Liver (tissue), 9 donors: ENCODE measurements around the gene HGFAC. TPM values are rescaled to one million over a fixed set of nuclear protein-coding genes. Genes with fewer than 3 reads are reported as not detected.
A peak's percentile ranks its signal among the peaks of the same experiment; 100 is the strongest.

Source experiments
- DNase-seq: peaks from one replicate; pipeline ENCODE4 v3.0.0-alpha.2; 2017; ENCODE audit warnings: low spot score
- H3K27ac ChIP-seq, 2 donors: one replicate each; pipeline ENCODE4 v1.7.0; 2013; ENCODE audit warnings: inconsistent platforms in 2 of 2, low read length in 2 of 2, control low read depth in 1 of 2, low read depth in 1 of 2, mild to moderate bottlenecking in 1 of 2
- H3K27me3 ChIP-seq, 4 donors: one replicate each; pipeline versions ENCODE4 v1.6.1 to v1.7.0; 2013; ENCODE audit warnings: low read length in 3 of 4, inconsistent platforms in 1 of 4, mild to moderate bottlenecking in 1 of 4, moderate library complexity in 1 of 4; ENCODE audit not compliant: control insufficient read depth in 4 of 4, insufficient read depth in 4 of 4
- H3K36me3 ChIP-seq, 4 donors: one replicate each; pipeline versions ENCODE4 v1.6.1 to v1.7.0; 2013; ENCODE audit warnings: low read length in 3 of 4, mild to moderate bottlenecking in 3 of 4, low read depth in 1 of 4, moderate library complexity in 1 of 4; ENCODE audit not compliant: control insufficient read depth in 4 of 4, insufficient read depth in 3 of 4
- H3K4me1 ChIP-seq, 4 donors: one replicate each; pipeline versions ENCODE4 v1.6.1 to v1.7.0; 2013; ENCODE audit warnings: low read length in 3 of 4, mild to moderate bottlenecking in 3 of 4, moderate library complexity in 1 of 4; ENCODE audit not compliant: control insufficient read depth in 4 of 4, insufficient read depth in 4 of 4
- H3K4me3 ChIP-seq, 3 donors: one replicate each; pipeline versions ENCODE4 v1.6.1 to v1.7.0; 2013; ENCODE audit warnings: low read length in 3 of 3, control low read depth in 1 of 3, low read depth in 1 of 3, mild to moderate bottlenecking in 1 of 3
- H3K9ac ChIP-seq, 2 donors: one replicate each; pipeline ENCODE4 v1.7.0; 2013; ENCODE audit warnings: low read length in 2 of 2, mild to moderate bottlenecking in 2 of 2, moderate library complexity in 2 of 2, control low read depth in 1 of 2, low read depth in 1 of 2
- H3K9me3 ChIP-seq, 4 donors: one replicate each; pipeline versions ENCODE4 v1.6.1 to v1.7.0; 2013; ENCODE audit warnings: low read length in 3 of 4; ENCODE audit not compliant: control insufficient read depth in 4 of 4
- EGR1 ChIP-seq, 2 donors: IDR thresholded peaks; 2 replicates each; pipeline ENCODE4 v1.6.1; 2016 to 2018; ENCODE audit warnings: antibody characterized with exemption in 2 of 2, low read depth in 2 of 2
- FOXA2 ChIP-seq: IDR thresholded peaks from 2 replicates; pipeline ENCODE4 v1.6.1; 2016; ENCODE audit warnings: antibody characterized with exemption
- GABPA ChIP-seq, 2 donors: IDR thresholded peaks in 1 of 2; conservative IDR thresholded peaks in 1 of 2; 2 replicates each; pipeline ENCODE4 v1.6.1; 2016; ENCODE audit warnings: antibody characterized with exemption in 2 of 2, mild to moderate bottlenecking in 1 of 2, moderate library complexity in 1 of 2
- HNF4A ChIP-seq, 2 donors: conservative IDR thresholded peaks; 2 replicates each; pipeline ENCODE4 v1.6.1; 2016; ENCODE audit warnings: antibody characterized with exemption in 2 of 2, mild to moderate bottlenecking in 2 of 2
- HNF4G ChIP-seq: IDR thresholded peaks from 2 replicates; pipeline ENCODE4 v1.6.1; 2016; ENCODE audit warnings: antibody characterized with exemption
- JUND ChIP-seq, 2 donors: IDR thresholded peaks; 2 replicates each; pipeline ENCODE4 v1.6.1; 2016; ENCODE audit warnings: antibody characterized with exemption in 2 of 2
- RAD21 ChIP-seq, 2 donors: IDR thresholded peaks; 2 replicates each; pipeline ENCODE4 v1.6.1; 2016; ENCODE audit warnings: antibody characterized with exemption in 2 of 2, mild to moderate bottlenecking in 2 of 2
- RXRA ChIP-seq, 2 donors: IDR thresholded peaks; 2 replicates each; pipeline ENCODE4 v1.6.1; 2017 to 2018; ENCODE audit warnings: antibody characterized with exemption in 2 of 2, mild to moderate bottlenecking in 1 of 2
- SP1 ChIP-seq: IDR thresholded peaks from 2 replicates; pipeline ENCODE4 v1.6.1; 2018; ENCODE audit warnings: antibody characterized with exemption, mild to moderate bottlenecking
- TAF1 ChIP-seq: conservative IDR thresholded peaks from 2 replicates; pipeline ENCODE4 v1.6.1; 2016; ENCODE audit warnings: antibody characterized with exemption, mild to moderate bottlenecking
- YY1 ChIP-seq: IDR thresholded peaks from 2 replicates; pipeline ENCODE4 v1.6.1; 2016; ENCODE audit warnings: antibody characterized with exemption, mild to moderate bottlenecking
- WGBS: extraction: QIAGEN DNeasy Blood & Tissue Kit; methylation state at CpG from one replicate; pipeline ENCODE4 v1.1.7; 2013; 5-methylcytosine and 5-hydroxymethylcytosine counted together
- polyA plus RNA-seq, 2 donors: library from polyadenylated mRNA; stranded (reverse) in 1 of 2; unstranded in 1 of 2; fragments of 200-250 nt in 1 of 2; fragments of >200 nt in 1 of 2; fragmentation: Nextera tagmentation in 1 of 2; extraction: Ambion mirVana in 1 of 2; gene quantifications; one replicate each; pipeline versions ENCODE4 v1.2.1 to v1.2.3, GENCODE V29; 2013 to 2015
- total RNA-seq, 2 donors: library from RNA; depleted of rRNA; stranded (reverse); fragments of >200 nt; gene quantifications; one replicate each; pipeline ENCODE4 v1.2.3, GENCODE V29; 2014
- TF ChIP-seq, protein P1 (sequence below): IDR thresholded peaks from 2 replicates; pipeline ENCODE4 v1.6.1; 2016; ENCODE audit warnings: antibody characterized with exemption, mild to moderate bottlenecking
- TF ChIP-seq, protein P2 (sequence below): fragments of 150-350 bp; IDR thresholded peaks from 2 replicates; pipeline ENCODE4 v1.5.1; 2017; ENCODE audit warnings: improper control_type of control experiment, low read depth, low read length; ENCODE audit not compliant: missing input control
- TF ChIP-seq, protein P3 (sequence below): IDR thresholded peaks from 2 replicates; pipeline ENCODE4 v1.6.1; 2016; ENCODE audit warnings: antibody characterized with exemption
- TF ChIP-seq, protein P4 (sequence below): IDR thresholded peaks from 2 replicates; pipeline ENCODE4 v1.6.1; 2016; ENCODE audit warnings: antibody characterized with exemption
- TF ChIP-seq, protein P5 (sequence below): IDR thresholded peaks from 2 replicates; pipeline ENCODE4 v1.6.1; 2016; ENCODE audit warnings: antibody characterized with exemption
- donor health status: healthy.
- donor health status: healthy.
- donor health status: healthy.
- donor health status: healthy.
- donor health status: healthy.

Gene HGFAC
- total and polyA plus RNA-seq, 4 donors, result 23.3 to 133 (median 82.7) TPM

DNA sequence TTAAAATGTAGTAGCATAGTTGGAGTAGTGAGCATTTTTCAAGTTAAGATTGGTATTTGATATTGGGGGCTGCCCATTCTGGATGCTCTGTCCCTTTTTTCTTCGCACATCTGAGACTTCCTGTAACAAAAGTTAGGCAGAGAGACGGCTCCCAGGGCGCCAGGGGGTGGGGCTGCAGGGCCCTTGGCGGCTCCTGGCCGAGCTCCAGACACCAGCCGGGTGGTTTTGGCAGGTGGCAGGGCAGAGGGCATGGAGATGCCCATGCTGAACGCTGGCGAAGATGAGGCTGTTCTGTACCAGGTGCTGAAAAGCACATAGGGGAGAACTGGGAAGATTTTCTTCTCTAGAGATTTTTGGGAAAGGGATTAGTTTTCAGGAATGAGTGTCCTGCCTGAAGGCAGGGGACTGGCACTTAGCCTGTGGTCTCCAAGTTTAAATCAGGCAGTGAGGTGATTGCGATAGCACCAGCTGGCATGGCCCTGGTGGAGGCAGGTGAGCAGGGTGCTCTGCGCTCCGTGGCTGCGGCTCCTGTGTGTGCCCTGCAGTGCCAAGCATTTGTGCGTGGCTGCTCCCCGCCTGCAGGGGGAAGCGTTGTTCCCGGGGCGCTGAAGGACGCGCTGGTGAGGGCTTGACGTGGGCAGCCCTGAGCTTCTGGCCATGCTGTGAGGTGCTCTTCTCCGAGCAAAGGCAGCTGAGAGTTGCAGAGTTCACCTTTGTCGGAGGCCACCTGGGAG, 23.6 kb upstream of the HGFAC start:
- H3K36me3 ChIP-seq, result peaks cover 12 to 46% (median 16%) of the 10 kb centered on the region in 4 donors

DNA sequence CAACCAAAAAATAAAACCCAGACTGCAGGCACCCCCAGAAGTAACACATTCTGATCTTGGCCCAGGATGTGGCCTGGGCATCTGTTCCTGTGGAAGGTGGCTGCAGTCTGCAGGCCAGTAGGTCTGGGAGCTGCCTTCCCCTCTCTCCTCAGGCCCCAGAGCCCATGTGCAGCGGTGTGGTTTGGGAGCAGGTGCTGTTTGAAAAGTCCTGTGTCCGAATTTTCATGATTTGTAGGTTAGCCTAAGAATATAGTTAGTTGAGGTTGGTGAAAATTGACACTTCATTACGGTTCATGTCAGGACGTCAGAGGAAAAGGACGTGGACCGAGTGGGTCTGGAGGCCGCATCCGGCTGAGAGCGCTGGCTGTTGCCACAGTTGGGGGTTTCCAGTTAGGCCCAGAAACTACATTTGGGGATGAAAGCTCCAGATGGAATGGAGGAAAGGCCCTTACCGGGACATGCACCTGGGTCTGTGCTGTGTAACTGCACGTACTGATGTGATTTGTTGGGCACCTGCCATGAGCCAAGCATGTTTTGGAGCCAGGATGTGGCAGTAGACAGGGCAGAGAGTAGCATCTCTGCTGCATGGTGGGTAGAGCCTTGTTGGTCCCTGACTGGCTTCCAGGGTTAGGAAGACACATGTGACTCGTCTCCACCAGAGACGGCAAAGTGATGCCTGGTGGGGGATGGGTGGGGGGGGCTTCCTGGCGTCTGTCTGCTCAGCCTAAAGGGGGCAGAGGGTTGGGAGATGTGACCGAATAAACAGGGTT, 21.7 kb upstream of the HGFAC start:
- Histone ChIP-seq H3K9me3 (no peaks in the 10 kb centered on the region), H3K36me3 (peaks cover 16 to 63% (median 18%) of the 10 kb centered on the region in 4 donors), H3K9ac (no peak overlapping the region), H3K27ac (no peak overlapping the region), H3K27me3 (no peaks in the 10 kb centered on the region), H3K4me1 (peaks cover 0 to 11% (median 5%) of the 10 kb centered on the region in 4 donors), H3K4me3 (no peak overlapping the region)
- DNase-seq, result no peak
- WGBS, result 91% methylated on average over 15 of the region's 15 CpGs
- TF ChIP-seq TAF1 (no peak), SP1 (no peak), HNF4A (conservative IDR thresholded peaks at IDR 0.05) (no peak), JUND (IDR thresholded peaks at IDR 0.05) (no peak), HNF4G (no peak), GABPA (IDR thresholded peaks at IDR 0.05 in 1 of 2, conservative IDR thresholded peaks at IDR 0.05 in 1 of 2) (no peak)

More for the DNA sequence above, 23.6 kb upstream of the HGFAC start:
- no peaks in the 10 kb centered on the region for H3K9me3 ChIP-seq
- H3K4me3 ChIP-seq, result no peak overlapping the region
- no peak for DNase-seq
- no peak for TF ChIP-seq HNF4G
- TF ChIP-seq, protein P1, sequence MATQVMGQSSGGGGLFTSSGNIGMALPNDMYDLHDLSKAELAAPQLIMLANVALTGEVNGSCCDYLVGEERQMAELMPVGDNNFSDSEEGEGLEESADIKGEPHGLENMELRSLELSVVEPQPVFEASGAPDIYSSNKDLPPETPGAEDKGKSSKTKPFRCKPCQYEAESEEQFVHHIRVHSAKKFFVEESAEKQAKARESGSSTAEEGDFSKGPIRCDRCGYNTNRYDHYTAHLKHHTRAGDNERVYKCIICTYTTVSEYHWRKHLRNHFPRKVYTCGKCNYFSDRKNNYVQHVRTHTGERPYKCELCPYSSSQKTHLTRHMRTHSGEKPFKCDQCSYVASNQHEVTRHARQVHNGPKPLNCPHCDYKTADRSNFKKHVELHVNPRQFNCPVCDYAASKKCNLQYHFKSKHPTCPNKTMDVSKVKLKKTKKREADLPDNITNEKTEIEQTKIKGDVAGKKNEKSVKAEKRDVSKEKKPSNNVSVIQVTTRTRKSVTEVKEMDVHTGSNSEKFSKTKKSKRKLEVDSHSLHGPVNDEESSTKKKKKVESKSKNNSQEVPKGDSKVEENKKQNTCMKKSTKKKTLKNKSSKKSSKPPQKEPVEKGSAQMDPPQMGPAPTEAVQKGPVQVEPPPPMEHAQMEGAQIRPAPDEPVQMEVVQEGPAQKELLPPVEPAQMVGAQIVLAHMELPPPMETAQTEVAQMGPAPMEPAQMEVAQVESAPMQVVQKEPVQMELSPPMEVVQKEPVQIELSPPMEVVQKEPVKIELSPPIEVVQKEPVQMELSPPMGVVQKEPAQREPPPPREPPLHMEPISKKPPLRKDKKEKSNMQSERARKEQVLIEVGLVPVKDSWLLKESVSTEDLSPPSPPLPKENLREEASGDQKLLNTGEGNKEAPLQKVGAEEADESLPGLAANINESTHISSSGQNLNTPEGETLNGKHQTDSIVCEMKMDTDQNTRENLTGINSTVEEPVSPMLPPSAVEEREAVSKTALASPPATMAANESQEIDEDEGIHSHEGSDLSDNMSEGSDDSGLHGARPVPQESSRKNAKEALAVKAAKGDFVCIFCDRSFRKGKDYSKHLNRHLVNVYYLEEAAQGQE, result peak; percentile 37
- TF ChIP-seq RAD21 (IDR thresholded peaks at IDR 0.05), result peak in 1 of 2 donors; percentile 36
- TF ChIP-seq, protein P2, sequence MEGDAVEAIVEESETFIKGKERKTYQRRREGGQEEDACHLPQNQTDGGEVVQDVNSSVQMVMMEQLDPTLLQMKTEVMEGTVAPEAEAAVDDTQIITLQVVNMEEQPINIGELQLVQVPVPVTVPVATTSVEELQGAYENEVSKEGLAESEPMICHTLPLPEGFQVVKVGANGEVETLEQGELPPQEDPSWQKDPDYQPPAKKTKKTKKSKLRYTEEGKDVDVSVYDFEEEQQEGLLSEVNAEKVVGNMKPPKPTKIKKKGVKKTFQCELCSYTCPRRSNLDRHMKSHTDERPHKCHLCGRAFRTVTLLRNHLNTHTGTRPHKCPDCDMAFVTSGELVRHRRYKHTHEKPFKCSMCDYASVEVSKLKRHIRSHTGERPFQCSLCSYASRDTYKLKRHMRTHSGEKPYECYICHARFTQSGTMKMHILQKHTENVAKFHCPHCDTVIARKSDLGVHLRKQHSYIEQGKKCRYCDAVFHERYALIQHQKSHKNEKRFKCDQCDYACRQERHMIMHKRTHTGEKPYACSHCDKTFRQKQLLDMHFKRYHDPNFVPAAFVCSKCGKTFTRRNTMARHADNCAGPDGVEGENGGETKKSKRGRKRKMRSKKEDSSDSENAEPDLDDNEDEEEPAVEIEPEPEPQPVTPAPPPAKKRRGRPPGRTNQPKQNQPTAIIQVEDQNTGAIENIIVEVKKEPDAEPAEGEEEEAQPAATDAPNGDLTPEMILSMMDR, result peak; percentile 24
- no peak overlapping the region for H3K9ac ChIP-seq
- H3K27me3 ChIP-seq, result no peaks in the 10 kb centered on the region
- H3K27ac ChIP-seq, result no peak overlapping the region
- peaks cover 0 to 11% (median 5%) of the 10 kb centered on the region in 4 donors for H3K4me1 ChIP-seq
- WGBS, result 54% methylated on average over 22 of the region's 22 CpGs

DNA sequence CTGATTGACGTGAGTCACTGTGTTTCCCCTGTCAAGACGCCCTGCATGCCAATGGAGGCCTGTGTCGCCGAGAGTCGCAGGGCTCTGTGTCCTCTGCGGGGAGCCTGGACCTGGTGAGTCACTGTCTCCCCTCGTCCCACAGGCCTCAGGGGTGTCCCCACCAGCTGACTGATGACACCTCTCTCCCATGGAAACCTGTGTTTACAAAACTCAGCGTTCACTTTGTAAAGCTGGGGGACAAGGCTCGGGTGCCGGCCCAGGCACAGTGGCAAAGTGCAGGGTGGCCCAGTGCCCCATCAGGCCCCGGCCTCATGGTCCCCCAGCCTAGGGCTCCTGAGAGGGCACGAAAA, 21.2 kb upstream of the HGFAC start:
- Histone ChIP-seq H3K9me3 (no peaks in the 10 kb centered on the region), H3K9ac (no peak overlapping the region), H3K27ac (no peak overlapping the region), H3K4me1 (peaks cover 0 to 11% (median 5%) of the 10 kb centered on the region in 4 donors), H3K27me3 (no peaks in the 10 kb centered on the region), H3K4me3 (no peak overlapping the region), H3K36me3 (peaks cover 14 to 61% (median 17%) of the 10 kb centered on the region in 4 donors)
- DNase-seq, result no peak
- 94% methylated on average over 12 of the region's 12 CpGs for WGBS
- TF ChIP-seq FOXA2, result no peak
- TF ChIP-seq EGR1 (IDR thresholded peaks at IDR 0.05; ENCODE audit: low read depth in 2 of 2), result no peak
- TF ChIP-seq HNF4G, result no peak
- no peak for TF ChIP-seq SP1
- TF ChIP-seq RAD21 (IDR thresholded peaks at IDR 0.05), result no peak
- no peak for TF ChIP-seq HNF4A (conservative IDR thresholded peaks at IDR 0.05)
- TF ChIP-seq YY1, result no peak
- TF ChIP-seq, protein P3, sequence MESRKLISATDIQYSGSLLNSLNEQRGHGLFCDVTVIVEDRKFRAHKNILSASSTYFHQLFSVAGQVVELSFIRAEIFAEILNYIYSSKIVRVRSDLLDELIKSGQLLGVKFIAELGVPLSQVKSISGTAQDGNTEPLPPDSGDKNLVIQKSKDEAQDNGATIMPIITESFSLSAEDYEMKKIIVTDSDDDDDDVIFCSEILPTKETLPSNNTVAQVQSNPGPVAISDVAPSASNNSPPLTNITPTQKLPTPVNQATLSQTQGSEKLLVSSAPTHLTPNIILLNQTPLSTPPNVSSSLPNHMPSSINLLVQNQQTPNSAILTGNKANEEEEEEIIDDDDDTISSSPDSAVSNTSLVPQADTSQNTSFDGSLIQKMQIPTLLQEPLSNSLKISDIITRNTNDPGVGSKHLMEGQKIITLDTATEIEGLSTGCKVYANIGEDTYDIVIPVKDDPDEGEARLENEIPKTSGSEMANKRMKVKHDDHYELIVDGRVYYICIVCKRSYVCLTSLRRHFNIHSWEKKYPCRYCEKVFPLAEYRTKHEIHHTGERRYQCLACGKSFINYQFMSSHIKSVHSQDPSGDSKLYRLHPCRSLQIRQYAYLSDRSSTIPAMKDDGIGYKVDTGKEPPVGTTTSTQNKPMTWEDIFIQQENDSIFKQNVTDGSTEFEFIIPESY, result no peak
- TF ChIP-seq GABPA (IDR thresholded peaks at IDR 0.05 in 1 of 2, conservative IDR thresholded peaks at IDR 0.05 in 1 of 2), result no peak
- TF ChIP-seq, protein P4, sequence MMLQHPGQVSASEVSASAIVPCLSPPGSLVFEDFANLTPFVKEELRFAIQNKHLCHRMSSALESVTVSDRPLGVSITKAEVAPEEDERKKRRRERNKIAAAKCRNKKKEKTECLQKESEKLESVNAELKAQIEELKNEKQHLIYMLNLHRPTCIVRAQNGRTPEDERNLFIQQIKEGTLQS, result no peak
- no peak for TF ChIP-seq RXRA (IDR thresholded peaks at IDR 0.05)
- TF ChIP-seq JUND (IDR thresholded peaks at IDR 0.05), result no peak
- TF ChIP-seq, protein P5, sequence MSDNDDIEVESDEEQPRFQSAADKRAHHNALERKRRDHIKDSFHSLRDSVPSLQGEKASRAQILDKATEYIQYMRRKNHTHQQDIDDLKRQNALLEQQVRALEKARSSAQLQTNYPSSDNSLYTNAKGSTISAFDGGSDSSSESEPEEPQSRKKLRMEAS, result no peak
